Kidney capillary endothelial cell (primary cell): ENCODE results near the gene RETSAT.
"Not testable (repeated sequence)": the region's sequence is repeated elsewhere in the genome, so short reads cannot be mapped to it uniquely, and the experiment has no call there.

Experiments used
- DNase-seq: peaks from one replicate; pipeline ENCODE4 v3.0.0-alpha.2; 2018; ENCODE audit warnings: low spot score

Gene RETSAT

DNA sequence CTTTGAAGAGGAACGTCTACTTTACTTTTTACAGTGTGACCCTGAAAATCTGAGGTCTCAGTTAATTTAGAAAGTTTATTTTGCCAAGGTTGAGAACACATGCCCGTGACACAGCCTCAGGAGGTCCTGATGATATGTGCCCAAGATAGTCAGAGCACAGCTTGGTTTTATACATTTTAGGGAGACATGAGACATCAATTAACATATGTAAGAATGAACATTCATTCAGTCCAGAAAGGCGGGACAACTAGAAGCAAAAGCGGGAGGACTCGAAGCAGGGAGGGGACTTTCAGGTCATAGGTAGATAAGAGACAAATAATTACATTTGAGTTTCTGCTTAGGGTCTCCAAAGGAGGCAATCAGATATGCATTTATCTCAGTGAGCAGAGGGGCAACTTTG is 23.9 kb upstream of the RETSAT start:
- no peak for DNase-seq

GRCh38 chr2:85377083-85377482 is 22.8 kb upstream of the RETSAT start:
- DNase-seq, result no peak

DNA sequence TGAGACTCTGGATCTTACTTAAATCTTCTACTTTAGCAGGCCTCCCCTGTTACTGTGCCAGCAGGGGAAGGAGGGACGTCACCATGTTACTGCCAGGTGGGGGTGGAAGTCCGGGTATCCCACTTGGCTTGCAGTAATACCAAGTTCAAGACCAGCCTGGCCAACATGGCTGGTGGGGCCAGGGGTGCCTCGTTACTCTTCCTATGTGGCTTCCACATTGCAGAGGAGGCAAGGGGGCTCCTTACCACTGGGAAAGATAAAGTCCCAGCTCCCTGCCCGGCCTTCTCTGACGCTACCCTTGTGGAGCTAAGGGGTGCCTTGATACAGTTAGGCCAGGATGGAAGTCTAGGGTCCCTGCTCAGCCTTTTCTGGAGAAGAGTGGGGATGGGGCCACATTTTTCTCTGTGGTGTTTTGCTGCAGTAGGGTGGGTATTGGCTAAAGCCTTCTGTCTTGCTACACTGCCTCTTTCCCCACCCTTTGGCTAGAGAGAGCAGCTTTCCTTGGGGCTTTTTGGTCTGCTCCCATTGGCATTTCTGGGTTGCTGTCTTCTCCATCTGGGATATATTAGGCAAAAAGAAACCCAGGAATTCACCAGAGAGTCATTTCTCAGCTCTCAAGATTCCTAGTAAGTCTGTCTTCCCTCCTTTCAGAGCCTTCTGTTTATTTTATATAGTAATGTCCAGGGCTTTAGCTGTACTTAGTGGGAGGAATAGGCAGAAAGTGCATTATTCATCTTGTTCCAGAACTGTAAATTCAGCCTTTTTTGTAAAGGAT is 22.1 kb upstream of the RETSAT start:
- DNase-seq, result no peak

- no peak for DNase-seq
Measured at GRCh38 chr2:85371045-85371444, 16.7 kb upstream of the RETSAT start.

GRCh38 chr2:85369500-85369899 is 15.2 kb upstream of the RETSAT start:
- no peak for DNase-seq

- DNase-seq, result no peak
Measured at GRCh38 chr2:85368921-85369320, 14.6 kb upstream of the RETSAT start.

GRCh38 chr2:85367180-85367579 is 12.9 kb upstream of the RETSAT start:
- no peak for DNase-seq

DNA sequence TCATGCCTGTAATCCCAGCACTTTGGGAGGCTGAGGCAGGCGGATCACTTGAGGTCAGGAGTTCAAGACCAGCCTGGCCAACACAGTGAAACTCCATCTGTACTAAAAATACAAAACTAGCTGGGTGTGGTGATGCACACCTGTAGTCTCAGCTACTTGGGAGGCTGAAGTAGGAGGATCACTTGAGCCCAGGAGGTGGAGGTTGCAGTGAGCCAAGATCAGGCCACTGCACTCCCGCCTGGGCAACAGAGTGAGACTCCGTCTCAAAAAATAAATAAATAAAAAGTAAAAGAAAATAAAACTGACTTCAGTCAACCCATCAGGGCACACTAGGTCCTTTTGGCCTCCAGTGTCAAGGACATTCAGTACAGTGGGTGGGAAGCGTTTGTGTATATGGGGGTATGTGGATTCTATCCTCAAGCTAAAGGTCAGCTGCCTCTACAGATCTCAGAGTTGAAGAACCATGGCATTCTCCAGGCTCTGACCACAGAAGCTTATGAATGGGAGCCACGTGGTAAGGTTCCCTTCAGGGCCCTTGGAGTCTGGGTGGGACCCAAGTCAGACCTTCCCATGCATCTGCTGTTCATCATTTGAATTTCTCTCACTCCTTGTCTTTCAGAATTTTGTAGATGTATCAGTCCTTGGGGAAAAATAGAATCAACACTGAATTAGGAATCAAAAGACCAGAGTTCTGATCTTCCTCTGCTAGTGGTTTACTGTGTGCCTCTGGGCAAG is 8.5 kb upstream of the RETSAT start:
- not testable (repeated sequence) for DNase-seq

DNA sequence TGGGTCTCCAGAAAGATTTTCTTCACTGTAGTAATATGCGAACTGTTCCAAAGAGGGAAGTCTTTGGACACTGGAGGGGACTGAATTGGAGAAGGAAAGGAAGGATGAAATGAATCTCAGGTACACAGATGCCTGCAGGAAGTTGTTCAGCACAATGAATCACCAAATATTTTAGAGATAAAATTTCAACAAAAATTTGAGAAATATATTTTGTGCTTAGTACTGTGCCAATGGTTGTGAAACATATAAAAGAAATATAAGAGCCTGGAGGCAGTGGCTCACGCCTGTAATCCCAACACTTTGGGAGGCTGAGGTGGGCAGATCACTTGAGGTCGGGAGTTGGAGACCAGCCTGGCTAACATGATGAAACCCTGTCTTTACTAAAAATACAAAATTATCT is 3.4 kb upstream of the RETSAT start:
- no peak for DNase-seq

DNA sequence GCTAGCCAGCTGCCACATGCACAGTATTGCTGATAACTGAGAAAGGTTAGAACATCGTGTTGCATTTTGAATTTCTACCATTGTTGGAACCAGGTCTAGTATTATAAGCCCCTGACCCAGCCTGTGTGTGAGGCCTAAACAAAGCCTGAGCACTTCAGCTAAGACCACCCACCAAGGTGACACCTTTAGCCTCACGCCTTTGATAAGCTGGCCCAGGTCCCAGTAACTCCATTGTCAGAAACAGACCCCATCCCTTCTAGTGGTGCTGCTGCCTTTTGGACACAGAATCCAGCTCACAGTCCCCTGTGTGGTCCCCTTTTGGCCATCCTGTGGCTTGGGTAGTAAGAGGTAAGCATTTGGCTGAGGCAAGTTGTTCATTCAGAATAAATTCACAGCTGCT is 1.9 kb upstream of the RETSAT start:
- DNase-seq, result no peak

DNA sequence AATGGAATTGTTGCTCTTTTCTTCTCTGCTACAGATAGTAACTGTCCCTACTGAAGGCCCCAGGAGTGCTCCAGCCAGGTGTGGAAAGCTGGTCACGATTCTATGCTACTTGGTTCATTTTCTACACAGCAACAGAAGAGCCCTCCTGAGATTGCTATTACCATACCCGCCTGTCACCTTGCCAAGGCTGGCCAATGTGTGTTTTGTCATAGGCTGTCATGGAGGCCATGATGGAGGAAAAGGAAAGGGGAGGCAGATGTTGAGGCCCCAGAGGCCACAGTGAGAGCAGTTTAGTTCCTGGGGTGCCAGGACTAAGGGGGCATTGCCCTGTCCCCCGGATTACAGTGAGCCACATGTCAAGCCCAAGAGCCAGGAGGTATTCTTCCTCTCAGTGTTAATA is 1.2 kb upstream of the RETSAT start:
- no peak for DNase-seq

DNA sequence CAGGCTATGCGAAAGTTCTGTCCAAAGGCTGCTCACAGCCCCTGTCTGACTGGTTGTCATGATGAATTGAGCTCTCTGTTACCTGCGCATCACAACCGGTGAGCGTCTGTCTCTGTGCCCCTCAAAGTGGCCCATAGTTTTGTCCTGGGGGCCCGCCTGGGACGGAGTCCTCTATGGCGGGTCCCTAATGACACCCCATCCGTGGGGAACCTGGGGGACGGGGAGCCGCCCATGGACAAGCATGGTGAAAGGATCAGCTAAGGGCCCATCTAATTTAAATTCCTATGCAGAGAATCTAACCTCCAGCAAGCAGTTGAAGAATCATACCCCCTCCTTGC is 714 bp upstream of the RETSAT start:
- no peak for DNase-seq

DNA sequence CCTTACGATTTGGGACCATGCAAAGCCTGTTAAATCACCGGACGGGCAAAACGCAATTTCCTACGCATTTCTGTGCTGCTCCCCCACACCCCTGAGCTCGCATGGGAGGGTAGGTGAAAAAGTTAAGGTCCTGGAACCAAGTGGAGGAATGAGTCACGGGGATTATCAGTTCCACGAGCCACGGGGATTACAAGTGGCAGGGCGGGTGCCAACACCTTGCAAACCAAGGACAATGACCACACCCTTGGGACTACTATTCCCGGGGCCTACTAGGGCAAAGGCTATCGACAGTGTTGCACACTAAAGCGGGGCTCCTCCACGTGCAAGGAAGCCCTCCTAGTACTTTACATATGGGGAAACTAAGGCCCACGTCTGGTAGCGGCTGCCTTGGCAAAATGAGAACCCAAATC is 447 bp downstream of the RETSAT start:
- DNase-seq, result peak; percentile 10

- no peak for DNase-seq
Measured at GRCh38 chr2:85347599-85347998, 6.7 kb downstream of the RETSAT start.

DNA sequence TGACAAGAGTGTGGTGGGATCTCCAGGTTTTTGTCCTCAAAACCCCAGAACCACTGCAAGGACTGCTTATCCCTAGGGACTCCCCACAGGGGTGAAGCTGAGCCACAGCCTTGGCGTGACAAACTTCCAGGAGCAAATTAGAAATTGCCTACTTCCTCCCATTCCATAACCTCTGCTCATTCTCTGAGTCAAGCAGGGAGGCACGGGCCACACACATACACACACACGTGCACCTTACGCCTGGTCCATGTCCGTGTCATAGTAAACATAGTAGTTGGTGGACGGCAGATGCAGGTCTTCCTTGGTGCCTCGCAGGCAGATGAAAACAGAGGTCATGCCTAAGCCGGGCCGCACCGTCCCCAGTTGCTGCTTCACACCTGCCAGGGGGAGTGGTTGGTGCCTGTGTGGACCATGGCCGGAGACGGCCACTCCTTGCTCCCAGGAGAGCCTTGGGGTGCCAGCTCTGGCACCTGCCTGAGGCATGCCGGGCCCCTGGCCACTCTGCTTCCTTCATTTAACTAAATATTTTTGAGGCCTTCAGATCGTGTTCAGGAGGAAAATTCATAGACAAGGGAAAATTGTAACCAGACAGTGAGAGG is 9.9 kb downstream of the RETSAT start:
- no peak for DNase-seq

- DNase-seq, result not testable (repeated sequence)
Measured at GRCh38 chr2:85343207-85343895, 11.0 kb downstream of the RETSAT start.

- DNase-seq, result no peak
Measured at GRCh38 chr2:85342156-85342555, 12.2 kb downstream of the RETSAT start.

DNA sequence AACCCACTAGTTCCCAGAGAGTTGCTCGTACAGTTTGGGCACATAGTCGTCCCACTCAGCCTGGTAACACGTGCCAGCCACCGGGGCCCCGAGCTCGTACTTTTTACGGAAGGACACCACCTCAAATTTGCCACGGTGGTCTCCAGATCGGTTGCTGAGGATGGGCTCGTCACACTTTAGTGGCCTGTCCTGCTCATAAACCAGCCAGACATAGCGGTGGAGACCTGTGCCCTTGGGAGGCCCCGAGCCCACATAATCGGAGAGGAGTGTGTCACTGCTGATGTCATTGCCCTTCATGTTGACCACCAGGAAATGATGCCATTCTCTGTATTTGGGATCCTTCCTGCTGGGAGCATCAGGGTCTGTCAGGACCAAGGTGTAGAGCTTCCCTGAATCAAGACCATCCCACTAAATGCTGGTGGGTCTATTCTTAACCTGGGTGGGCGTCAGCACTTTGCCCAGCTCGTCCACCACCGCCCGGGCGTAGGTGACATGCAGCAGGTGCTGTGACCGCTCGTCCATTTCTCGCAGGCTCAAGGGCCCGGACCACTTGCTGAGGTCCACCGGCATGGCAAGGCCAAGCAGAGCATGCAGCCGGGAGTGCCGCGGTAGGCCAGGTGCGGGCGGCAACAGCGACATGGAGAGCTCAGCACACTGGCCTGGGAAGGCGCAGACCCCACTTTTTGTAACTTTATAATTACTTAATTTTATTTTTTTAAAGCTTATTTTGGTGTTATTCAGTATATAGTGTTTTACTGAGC is 12.9 kb downstream of the RETSAT start:
- DNase-seq, result no peak

DNA sequence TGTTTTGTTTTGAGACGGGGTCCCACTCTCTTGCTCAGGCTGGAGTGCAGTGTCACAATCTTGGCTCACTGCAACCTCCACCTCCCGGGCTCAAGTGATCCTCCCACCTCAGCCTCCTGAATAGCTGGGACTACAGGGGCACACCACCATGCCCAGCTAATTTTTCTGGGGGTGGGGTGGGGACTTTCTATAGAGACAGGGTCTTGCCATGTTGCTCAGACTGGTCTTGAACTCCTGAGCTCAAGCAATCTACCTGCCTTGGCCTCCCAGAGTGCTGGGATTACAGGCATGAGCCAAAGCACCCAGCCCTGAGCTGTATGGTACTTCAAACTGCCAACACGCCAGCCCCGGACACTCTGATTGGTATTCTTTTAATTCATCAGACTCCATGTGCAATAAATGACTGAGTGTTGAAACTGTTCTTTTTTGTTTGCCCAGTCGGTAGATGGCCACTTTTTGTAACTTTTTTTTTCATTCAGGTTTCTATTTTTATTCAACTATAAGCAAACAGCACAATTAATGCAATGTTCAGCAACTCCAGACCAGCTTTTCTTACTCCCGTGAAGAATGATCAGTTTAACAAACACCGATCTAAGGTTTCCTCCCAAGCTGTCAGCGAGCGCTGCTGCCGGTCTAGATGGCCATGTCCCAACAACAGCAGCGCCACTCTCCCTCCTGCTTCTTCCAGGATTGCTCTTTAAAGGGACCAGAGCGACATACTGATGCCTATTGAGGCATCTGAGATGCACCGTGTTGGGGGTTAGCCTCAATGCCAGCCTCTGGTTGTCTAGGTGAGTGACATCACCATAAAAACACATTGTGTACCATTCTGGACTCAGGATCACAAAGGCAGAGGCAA is 14.1 kb downstream of the RETSAT start:
- no peak for DNase-seq

- no peak for DNase-seq
Measured at GRCh38 chr2:85334928-85335327, 19.4 kb downstream of the RETSAT start.

- DNase-seq, result not testable (repeated sequence)
Measured at GRCh38 chr2:85333877-85334276, 20.5 kb downstream of the RETSAT start.
